ENCODE measurements around the gene ZNF814.
A peak's percentile ranks its signal among the peaks of the same experiment; 100 is the strongest.

DNA sequence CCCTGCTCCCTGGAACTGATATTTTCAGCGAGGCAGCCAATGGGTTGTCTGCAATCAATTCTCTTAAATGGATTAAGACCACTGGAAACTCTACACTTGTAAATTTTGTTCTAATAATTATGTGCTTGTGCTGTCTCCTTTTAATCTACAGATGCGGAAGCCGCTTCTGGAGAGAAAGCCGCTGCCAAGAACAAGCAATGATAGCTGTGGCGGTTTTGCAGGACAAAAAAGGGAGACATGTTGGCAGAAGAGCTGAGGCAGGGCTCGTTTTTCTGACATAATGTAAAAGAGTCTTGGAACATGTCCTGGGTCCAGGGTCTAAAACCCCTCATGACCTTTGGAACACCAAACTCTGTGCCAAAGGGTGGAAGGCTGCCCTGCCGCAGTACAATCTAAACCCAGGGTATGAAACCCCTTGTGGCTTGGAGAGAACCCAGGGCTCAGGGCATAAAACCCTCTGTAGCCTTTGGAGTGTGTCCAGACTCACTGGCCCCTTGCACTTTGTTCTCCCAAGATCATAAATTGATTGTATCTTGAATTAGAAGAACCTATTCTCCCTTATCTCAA is 14.9 kb upstream of the ZNF814 start:
- TF ChIP-seq, protein P1, sequence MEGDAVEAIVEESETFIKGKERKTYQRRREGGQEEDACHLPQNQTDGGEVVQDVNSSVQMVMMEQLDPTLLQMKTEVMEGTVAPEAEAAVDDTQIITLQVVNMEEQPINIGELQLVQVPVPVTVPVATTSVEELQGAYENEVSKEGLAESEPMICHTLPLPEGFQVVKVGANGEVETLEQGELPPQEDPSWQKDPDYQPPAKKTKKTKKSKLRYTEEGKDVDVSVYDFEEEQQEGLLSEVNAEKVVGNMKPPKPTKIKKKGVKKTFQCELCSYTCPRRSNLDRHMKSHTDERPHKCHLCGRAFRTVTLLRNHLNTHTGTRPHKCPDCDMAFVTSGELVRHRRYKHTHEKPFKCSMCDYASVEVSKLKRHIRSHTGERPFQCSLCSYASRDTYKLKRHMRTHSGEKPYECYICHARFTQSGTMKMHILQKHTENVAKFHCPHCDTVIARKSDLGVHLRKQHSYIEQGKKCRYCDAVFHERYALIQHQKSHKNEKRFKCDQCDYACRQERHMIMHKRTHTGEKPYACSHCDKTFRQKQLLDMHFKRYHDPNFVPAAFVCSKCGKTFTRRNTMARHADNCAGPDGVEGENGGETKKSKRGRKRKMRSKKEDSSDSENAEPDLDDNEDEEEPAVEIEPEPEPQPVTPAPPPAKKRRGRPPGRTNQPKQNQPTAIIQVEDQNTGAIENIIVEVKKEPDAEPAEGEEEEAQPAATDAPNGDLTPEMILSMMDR (conservative IDR thresholded peaks at IDR 0.05), result peak; percentile 48; the same call in 1 of the 2 replicates
- no peak for TF ChIP-seq EZH2 (IDR thresholded peaks at IDR 0.05; ENCODE audit: low read depth)

Data from PC-9 (cell line).